Osteocyte (in vitro differentiated cells): Measurements from ENCODE around the gene ATP8A2. TPM values are rescaled to one million over a fixed set of nuclear protein-coding genes. Genes with fewer than 3 reads are reported as not detected.
A peak's percentile ranks its signal among the peaks of the same experiment; 100 is the strongest.
"Not testable (repeated sequence)": the region's sequence is repeated elsewhere in the genome, so short reads cannot be mapped to it uniquely, and the experiment has no call there.

Experiments
- DNase-seq: peaks from one replicate; pipeline ENCODE4 v3.0.0; 2021; ENCODE audit warnings: mixed read lengths; ENCODE audit not compliant: unreplicated experiment; ENCODE audit errors: extremely low spot score
- H3K27ac Mint-ChIP-seq: one replicate; pipeline ENCODE4 v1.8.0; 2021; ENCODE audit warnings: mild to moderate bottlenecking, mixed read lengths; ENCODE audit not compliant: unreplicated experiment
- H3K27me3 Mint-ChIP-seq: one replicate; pipeline ENCODE4 v1.8.0; 2021; ENCODE audit warnings: mixed read lengths; ENCODE audit not compliant: unreplicated experiment
- H3K36me3 Mint-ChIP-seq: one replicate; pipeline ENCODE4 v1.8.0; 2021; ENCODE audit warnings: mixed read lengths; ENCODE audit not compliant: unreplicated experiment
- H3K4me1 Mint-ChIP-seq: one replicate; pipeline ENCODE4 v1.8.0; 2021; ENCODE audit warnings: mixed read lengths; ENCODE audit not compliant: unreplicated experiment
- H3K4me3 Mint-ChIP-seq: one replicate; pipeline ENCODE4 v1.8.0; 2021; ENCODE audit warnings: mild to moderate bottlenecking, moderate library complexity, mixed read lengths; ENCODE audit not compliant: unreplicated experiment
- H3K9me3 Mint-ChIP-seq: one replicate; pipeline ENCODE4 v1.8.0; 2021; ENCODE audit warnings: mixed read lengths; ENCODE audit not compliant: unreplicated experiment
- total RNA-seq: library from RNA; stranded (reverse); gene quantifications from 2 replicates; pipeline ENCODE4 v1.2.1, GENCODE V29; 2021
- TF ChIP-seq, protein P1 (sequence below): fragments of 200-600 bp; sonication (generic); IDR thresholded peaks from 2 replicates; pipeline ENCODE4 v1.5.0; 2021; ENCODE audit warnings: antibody characterized with exemption, mild to moderate bottlenecking, moderate library complexity

ATP8A2 gene
- total RNA-seq, 1 donor from 2014 or later, result 1.1 TPM

DNA sequence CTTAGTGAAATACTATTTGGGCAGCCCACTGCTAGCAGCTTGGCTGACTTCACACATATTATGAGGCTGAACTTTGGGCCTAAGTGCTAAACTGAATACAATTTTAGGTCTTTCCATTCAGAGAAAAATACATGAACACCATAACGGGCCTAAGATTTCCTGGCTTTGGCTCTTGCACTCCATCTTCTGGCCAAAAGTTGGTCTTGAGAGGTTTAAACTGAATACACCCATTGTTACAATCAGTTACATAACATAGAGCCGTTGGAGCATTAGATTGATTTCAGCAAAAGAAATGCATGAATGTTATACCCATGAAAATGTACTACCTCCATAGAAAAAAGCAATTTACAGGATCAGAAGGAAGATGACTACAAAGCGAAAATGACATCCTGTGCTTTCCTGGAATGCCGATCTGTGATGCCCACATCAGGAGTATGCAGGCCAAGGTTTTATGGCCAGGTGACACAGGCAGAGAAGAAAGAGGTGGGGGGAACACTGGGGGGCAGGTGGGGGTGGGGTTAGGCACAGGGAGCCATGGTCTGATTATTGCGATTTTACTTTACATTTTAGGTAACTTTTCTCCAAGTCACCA, 691.2 kb downstream of the ATP8A2 start:
- Mint-ChIP-seq H3K9me3 (no peaks in the 10 kb centered on the region), H3K27ac (peak overlapping the region; percentile 83), H3K4me1 (peaks cover 29% of the 10 kb centered on the region), H3K36me3 (no peaks in the 10 kb centered on the region), H3K4me3 (no peak overlapping the region), H3K27me3 (no peaks in the 10 kb centered on the region)
- DNase-seq, result no peak
- TF ChIP-seq, protein P1, sequence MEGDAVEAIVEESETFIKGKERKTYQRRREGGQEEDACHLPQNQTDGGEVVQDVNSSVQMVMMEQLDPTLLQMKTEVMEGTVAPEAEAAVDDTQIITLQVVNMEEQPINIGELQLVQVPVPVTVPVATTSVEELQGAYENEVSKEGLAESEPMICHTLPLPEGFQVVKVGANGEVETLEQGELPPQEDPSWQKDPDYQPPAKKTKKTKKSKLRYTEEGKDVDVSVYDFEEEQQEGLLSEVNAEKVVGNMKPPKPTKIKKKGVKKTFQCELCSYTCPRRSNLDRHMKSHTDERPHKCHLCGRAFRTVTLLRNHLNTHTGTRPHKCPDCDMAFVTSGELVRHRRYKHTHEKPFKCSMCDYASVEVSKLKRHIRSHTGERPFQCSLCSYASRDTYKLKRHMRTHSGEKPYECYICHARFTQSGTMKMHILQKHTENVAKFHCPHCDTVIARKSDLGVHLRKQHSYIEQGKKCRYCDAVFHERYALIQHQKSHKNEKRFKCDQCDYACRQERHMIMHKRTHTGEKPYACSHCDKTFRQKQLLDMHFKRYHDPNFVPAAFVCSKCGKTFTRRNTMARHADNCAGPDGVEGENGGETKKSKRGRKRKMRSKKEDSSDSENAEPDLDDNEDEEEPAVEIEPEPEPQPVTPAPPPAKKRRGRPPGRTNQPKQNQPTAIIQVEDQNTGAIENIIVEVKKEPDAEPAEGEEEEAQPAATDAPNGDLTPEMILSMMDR, result peak; percentile 85

DNA sequence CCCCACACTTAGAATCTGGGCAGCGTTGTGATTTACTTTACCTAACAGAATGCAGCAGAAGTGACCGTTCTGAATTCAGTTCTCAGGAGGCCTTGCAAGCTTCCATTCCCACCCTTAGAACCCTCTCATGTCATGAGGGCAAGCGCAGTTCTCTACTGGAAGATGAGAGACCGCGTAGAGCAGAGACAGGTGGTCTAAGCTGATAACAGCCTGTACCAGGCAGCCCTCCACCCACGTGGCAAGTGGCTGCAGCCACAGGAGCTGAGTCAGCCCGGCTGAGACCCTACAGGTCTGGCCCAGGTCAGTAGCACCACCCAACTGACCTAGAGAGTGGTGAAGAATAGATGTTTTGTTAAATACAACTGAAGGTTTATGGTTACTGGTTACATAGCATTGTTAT, 694.7 kb downstream of the ATP8A2 start:
- not testable (repeated sequence) for H3K27me3 Mint-ChIP-seq, H3K27ac Mint-ChIP-seq, H3K4me3 Mint-ChIP-seq, H3K9me3 Mint-ChIP-seq, H3K36me3 Mint-ChIP-seq, DNase-seq
- peaks cover 16% of the 10 kb centered on the region for H3K4me1 Mint-ChIP-seq

DNA sequence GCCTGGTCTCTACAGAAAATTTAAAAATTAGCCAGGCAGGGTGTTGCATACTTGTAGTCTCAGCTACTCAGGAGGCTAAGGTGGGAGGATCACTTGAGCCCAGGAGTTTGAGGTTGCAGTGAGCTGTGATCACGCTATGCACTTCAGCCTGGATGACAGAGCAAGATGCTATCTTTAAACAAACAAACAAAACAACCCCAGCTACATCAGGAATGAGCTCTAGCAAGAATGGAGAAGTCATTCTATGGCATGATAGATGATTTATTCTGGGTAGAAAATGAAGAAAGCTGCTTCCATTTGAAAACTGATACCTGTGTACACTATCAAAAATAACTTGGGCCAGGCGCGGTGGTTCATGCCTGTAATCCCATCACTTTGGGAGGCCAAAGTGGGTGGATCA, 695.8 kb downstream of the ATP8A2 start:
- H3K27me3 Mint-ChIP-seq, result no peaks in the 10 kb centered on the region
- H3K27ac Mint-ChIP-seq, result no peak overlapping the region
- H3K36me3 Mint-ChIP-seq, result no peaks in the 10 kb centered on the region

DNA sequence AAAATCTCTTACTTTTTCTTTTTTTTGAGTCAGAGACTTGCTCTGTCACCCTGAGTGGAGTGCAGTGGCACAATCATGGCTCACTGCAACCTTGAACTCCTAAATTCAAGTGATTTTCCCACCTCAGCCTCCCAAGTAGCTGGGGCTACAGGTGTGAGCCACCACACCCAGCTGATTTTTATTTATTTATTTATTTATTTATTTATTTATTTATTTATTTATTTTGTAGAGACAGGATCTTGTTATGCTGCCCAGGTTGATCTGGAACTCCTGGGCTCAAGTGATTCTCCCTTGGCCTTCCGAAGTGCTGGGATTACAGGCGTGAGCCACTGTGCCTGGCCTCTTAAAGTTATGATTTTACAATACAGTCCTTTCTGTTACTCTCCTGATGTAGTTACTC, 696.6 kb downstream of the ATP8A2 start:
- H3K36me3 Mint-ChIP-seq, H3K4me3 Mint-ChIP-seq, H3K4me1 Mint-ChIP-seq: not testable (repeated sequence)

More for the DNA sequence above, 695.8 kb downstream of the ATP8A2 start:
- Mint-ChIP-seq H3K4me3 (no peak overlapping the region), H3K9me3 (no peaks in the 10 kb centered on the region), H3K4me1 (peaks cover 8% of the 10 kb centered on the region)
- TF ChIP-seq, protein P1, result no peak
- no peak for DNase-seq

DNA sequence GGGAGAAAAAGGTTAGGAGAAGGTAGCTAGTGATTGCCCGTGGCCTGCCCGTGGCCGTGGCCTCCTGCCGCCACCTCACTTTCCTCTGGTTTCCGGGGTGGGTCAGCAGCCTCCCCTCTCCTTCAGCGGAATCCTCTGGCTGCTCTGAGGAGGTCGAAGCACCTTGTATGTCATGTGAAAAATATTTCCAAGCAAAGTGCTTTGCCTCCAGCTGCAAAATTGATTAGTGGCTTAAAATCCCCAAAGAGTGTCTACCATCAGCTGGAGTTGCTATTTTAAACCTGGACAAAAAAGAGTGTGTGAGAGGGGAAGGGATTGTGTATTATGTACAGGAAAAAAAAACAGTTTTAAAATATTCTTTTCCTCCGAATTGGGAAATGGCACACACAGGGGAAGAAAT, 697.9 kb downstream of the ATP8A2 start:
- not testable (repeated sequence) for H3K4me1 Mint-ChIP-seq, H3K27me3 Mint-ChIP-seq, H3K36me3 Mint-ChIP-seq, DNase-seq, H3K4me3 Mint-ChIP-seq, H3K9me3 Mint-ChIP-seq, H3K27ac Mint-ChIP-seq

More for the DNA sequence above, 696.6 kb downstream of the ATP8A2 start:
- not testable (repeated sequence) for H3K9me3 Mint-ChIP-seq, DNase-seq, H3K27ac Mint-ChIP-seq, H3K27me3 Mint-ChIP-seq

DNA sequence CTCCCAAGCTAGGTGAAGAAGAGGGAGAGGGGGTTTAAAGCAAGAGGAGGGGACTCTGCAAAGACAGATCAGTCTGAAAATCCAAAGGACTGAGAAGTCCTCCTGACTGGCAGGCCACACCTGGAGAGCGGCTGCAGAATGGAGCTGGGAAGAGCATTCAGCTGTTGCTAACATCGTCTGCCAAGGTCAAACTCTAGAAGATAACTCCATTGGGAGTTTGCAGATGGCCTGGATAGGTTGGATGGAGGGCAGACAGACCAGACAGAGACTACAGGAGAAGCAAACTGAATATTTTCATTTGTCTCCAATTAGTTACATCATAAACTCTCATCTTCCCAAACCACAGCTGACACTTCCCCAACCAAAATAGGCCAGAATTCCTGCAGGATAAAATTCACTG, 699.9 kb downstream of the ATP8A2 start:
- no peaks in the 10 kb centered on the region for H3K27me3 Mint-ChIP-seq
- TF ChIP-seq, protein P1, result no peak
- no peak overlapping the region for H3K4me3 Mint-ChIP-seq
- no peak overlapping the region for H3K27ac Mint-ChIP-seq
- no peaks in the 10 kb centered on the region for H3K36me3 Mint-ChIP-seq
- no peak for DNase-seq
- no peaks in the 10 kb centered on the region for H3K9me3 Mint-ChIP-seq
- peaks cover 22% of the 10 kb centered on the region for H3K4me1 Mint-ChIP-seq

DNA sequence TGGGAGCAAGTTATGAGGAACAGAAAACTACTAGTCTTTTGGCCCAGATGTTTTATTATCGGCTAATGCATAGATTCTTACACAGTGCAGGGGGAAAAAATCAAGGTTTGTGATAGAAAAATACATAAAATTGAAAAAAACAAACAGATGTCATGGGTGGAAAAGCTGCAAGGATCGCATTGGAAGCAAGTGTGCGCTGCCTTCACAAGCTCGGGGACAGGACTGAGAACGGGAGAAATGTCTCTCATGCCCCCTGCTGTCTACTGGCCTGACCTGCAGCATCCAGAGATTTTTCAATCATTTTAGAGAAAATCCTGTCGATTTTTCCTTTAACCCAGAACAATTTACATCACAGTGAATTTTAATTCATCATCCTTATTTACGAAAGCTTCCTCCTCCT, 700.6 kb downstream of the ATP8A2 start:
- H3K9me3 Mint-ChIP-seq, H3K27ac Mint-ChIP-seq, H3K4me3 Mint-ChIP-seq, DNase-seq, H3K27me3 Mint-ChIP-seq, H3K36me3 Mint-ChIP-seq: not testable (repeated sequence)
- peaks cover 22% of the 10 kb centered on the region for H3K4me1 Mint-ChIP-seq
